ENCODE measurements around the gene MTR.

GRCh38 chr1:236747311-236747985 lies 47.6 kb upstream of the MTR start:
- TF ChIP-seq EZH2 (optimal IDR thresholded peaks at IDR 0.05; ENCODE audit: low read depth, low read length), result no peak
- TF ChIP-seq CTCF (IDR thresholded peaks at IDR 0.05; ENCODE audit: low read length), result no peak
